Naive B cell (primary cell): Measurements from ENCODE around the gene PPP1R9A. TPM values are rescaled to one million over a fixed set of nuclear protein-coding genes. Genes with fewer than 3 reads are reported as not detected.

Source experiments
- ATAC-seq, 2 donors: fragments of 150-1000 bp; cut with Tn5 transposase; 2 replicates each; pipeline ENCODE4 v1.10.0; 2021; ENCODE audit warnings: low read depth in 2 of 2, mild to moderate bottlenecking in 2 of 2, moderate library complexity in 2 of 2
- DNase-seq: peaks from one replicate; pipeline ENCODE4 v3.0.0; 2022
- H3K27ac Mint-ChIP-seq, 6 donors: one replicate each; pipeline ENCODE4 v1.8.0; 2020 to 2022; ENCODE audit warnings: mild to moderate bottlenecking in 6 of 6, mixed read lengths in 6 of 6, moderate library complexity in 5 of 6, inconsistent platforms in 2 of 6
- H3K27me3 Mint-ChIP-seq, 3 donors: one replicate each; pipeline ENCODE4 v1.8.0; 2021 to 2022; ENCODE audit warnings: mixed read lengths in 3 of 3, mild to moderate bottlenecking in 1 of 3
- H3K36me3 Mint-ChIP-seq, 2 donors: one replicate each; pipeline ENCODE4 v1.8.0; 2020 to 2022; ENCODE audit warnings: mixed read lengths in 2 of 2, inconsistent platforms in 1 of 2, mild to moderate bottlenecking in 1 of 2
- H3K4me1 Mint-ChIP-seq, 3 donors: one replicate each; pipeline ENCODE4 v1.8.0; 2020 to 2022; ENCODE audit warnings: mixed read lengths in 3 of 3, inconsistent platforms in 1 of 3, mild to moderate bottlenecking in 1 of 3, moderate library complexity in 1 of 3
- H3K4me3 Mint-ChIP-seq, 8 donors: one replicate each; pipeline ENCODE4 v1.8.0; 2020 to 2022; ENCODE audit warnings: mild to moderate bottlenecking in 8 of 8, mixed read lengths in 8 of 8, moderate library complexity in 8 of 8, inconsistent platforms in 2 of 8
- H3K9me3 Mint-ChIP-seq, 7 donors: one replicate each; pipeline ENCODE4 v1.8.0; 2020 to 2022; ENCODE audit warnings: mixed read lengths in 7 of 7, mild to moderate bottlenecking in 5 of 7, inconsistent platforms in 2 of 7, moderate library complexity in 1 of 7
- polyA plus RNA-seq, 6 donors: library from polyadenylated mRNA; unstranded; fragments of 300-500 nt; fragmentation: Illumina TruSeq; gene quantifications; one replicate each; pipeline ENCODE4 v1.2.3, GENCODE V29; 2021; ENCODE audit warnings: low read depth in 6 of 6

The PPP1R9A gene
- polyA plus RNA-seq, 6 donors from 2014 or later, result 0.63 to 2.2 (median 1.4) TPM

GRCh38 chr7:95199779-95200558 is 292.6 kb downstream of the PPP1R9A start:
- DNase-seq (no peak), ATAC-seq (no peak)
- Mint-ChIP-seq H3K27ac (peak overlapping the region in 1 of 6 donors; percentile 85), H3K36me3 (no peaks in the 10 kb centered on the region), H3K4me1 (no peaks in the 10 kb centered on the region), H3K9me3 (no peaks in the 10 kb centered on the region), H3K27me3 (peaks cover 0 to 6% (median 0%) of the 10 kb centered on the region in 3 donors), H3K4me3 (no peak overlapping the region)

DNA sequence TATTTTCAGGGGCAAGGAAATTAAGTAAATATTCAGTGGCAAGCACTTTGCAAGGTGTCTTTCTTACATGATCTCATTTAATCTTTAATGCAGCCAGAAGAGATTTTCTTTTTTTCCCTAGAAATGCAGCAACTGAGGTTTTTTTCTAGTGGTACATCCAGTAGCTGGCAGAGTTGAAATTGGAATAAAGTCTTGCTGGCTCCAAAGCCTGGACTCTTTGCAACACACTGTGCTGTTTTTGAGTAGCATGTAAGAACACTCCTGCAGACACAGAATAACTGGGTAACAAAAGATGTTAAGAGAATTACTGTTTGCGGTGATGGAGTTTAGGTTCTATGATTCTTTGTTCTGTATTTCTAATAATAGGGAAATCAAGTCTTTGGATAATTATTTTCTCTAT is 293.3 kb downstream of the PPP1R9A start:
- Mint-ChIP-seq H3K4me3 (no peak overlapping the region), H3K9me3 (no peaks in the 10 kb centered on the region), H3K36me3 (no peaks in the 10 kb centered on the region), H3K27ac (no peak overlapping the region), H3K4me1 (no peaks in the 10 kb centered on the region), H3K27me3 (peaks cover 0 to 8% (median 0%) of the 10 kb centered on the region in 3 donors)
- DNase-seq (no peak), ATAC-seq (no peak)

- DNase-seq, result no peak
- Mint-ChIP-seq H3K4me1 (no peaks in the 10 kb centered on the region), H3K36me3 (no peaks in the 10 kb centered on the region), H3K27me3 (peaks cover 0 to 8% (median 0%) of the 10 kb centered on the region in 3 donors), H3K27ac (no peak overlapping the region), H3K4me3 (no peak overlapping the region), H3K9me3 (no peaks in the 10 kb centered on the region)
- ATAC-seq, result no peak
Observed at GRCh38 chr7:95201727-95202126, 294.3 kb downstream of the PPP1R9A start.

DNA sequence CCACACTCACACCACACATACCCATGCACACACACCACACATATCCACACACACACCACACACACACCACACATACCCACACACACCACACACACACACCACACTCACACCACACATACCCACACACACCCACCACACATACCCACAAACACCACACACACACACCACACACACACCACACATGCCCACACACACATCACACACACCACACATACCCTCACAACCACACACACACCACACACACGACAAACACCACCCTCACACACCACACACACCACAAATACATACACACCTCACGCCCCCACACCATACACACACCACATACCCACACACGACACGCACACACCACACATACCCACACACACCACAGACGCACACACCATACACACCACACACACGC is 297.2 kb downstream of the PPP1R9A start:
- Mint-ChIP-seq H3K27ac (no peak overlapping the region), H3K36me3 (no peaks in the 10 kb centered on the region), H3K27me3 (peaks cover 0 to 8% (median 0%) of the 10 kb centered on the region in 3 donors), H3K4me1 (no peaks in the 10 kb centered on the region), H3K9me3 (no peaks in the 10 kb centered on the region), H3K4me3 (no peak overlapping the region)
- DNase-seq (no peak), ATAC-seq (no peak)

GRCh38 chr7:95205665-95206225 is 298.4 kb downstream of the PPP1R9A start:
- no peak overlapping the region for H3K27ac Mint-ChIP-seq
- H3K4me1 Mint-ChIP-seq, result no peaks in the 10 kb centered on the region
- DNase-seq, result no peak
- H3K4me3 Mint-ChIP-seq, result no peak overlapping the region
- no peaks in the 10 kb centered on the region for H3K36me3 Mint-ChIP-seq
- no peak for ATAC-seq
- H3K27me3 Mint-ChIP-seq, result peaks cover 0 to 8% (median 0%) of the 10 kb centered on the region in 3 donors
- H3K9me3 Mint-ChIP-seq, result peaks cover 0 to 1% (median 0%) of the 10 kb centered on the region in 7 donors

- Mint-ChIP-seq H3K9me3 (peaks cover 0 to 2% (median 0%) of the 10 kb centered on the region in 7 donors), H3K4me3 (no peak overlapping the region), H3K36me3 (no peaks in the 10 kb centered on the region), H3K4me1 (no peaks in the 10 kb centered on the region), H3K27me3 (peaks cover 0 to 8% (median 0%) of the 10 kb centered on the region in 3 donors), H3K27ac (no peak overlapping the region)
- no peak for ATAC-seq
- DNase-seq, result no peak
Observed at GRCh38 chr7:95209276-95209675, 301.9 kb downstream of the PPP1R9A start.

DNA sequence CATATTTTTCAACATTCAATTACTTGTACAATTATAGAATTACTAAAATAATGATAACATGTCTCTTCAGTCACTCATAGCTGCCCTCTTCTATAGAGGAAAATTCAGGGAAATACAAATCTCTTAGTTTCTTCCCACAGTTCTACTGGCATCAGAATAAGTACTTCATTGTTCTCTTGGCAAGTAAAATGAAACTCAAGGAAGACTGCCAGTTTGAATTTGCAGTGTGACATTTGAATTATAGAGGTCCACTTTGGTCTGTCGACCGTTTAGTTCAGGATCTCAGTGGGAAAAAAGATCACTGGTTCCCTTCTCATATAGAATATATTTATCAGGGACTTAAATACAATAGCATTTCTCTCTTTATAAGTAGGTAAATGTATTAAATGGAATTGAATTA is 302.4 kb downstream of the PPP1R9A start:
- ATAC-seq, result no peak
- H3K4me3 Mint-ChIP-seq, result no peak overlapping the region
- H3K36me3 Mint-ChIP-seq, result no peaks in the 10 kb centered on the region

DNA sequence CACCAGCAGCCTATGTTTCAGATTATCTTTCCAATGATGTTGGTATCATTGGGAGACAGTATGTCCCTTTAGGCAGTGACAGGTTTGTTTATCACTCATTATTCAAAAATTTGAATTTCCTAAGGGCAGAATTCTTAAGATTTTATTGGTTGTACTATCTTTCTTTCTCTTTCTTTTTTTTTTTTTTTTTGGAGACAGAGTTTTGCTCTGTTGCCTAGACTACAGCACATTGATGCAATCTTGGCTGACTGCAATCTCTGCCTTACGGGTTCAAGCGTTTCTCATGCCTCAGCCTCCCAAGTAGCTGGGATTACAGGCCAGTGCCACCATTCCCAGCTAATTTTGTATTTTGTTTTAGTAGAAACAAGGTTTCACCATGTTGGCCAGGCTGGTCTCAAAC is 305.8 kb downstream of the PPP1R9A start:
- peaks cover 0 to 14% (median 5%) of the 10 kb centered on the region in 7 donors for H3K9me3 Mint-ChIP-seq
- DNase-seq (no peak), ATAC-seq (no peak)
- peaks cover 0 to 5% (median 0%) of the 10 kb centered on the region in 3 donors for H3K27me3 Mint-ChIP-seq
- H3K4me1 Mint-ChIP-seq, result no peaks in the 10 kb centered on the region
- H3K4me3 Mint-ChIP-seq, result no peak overlapping the region
- no peak overlapping the region for H3K27ac Mint-ChIP-seq
- no peaks in the 10 kb centered on the region for H3K36me3 Mint-ChIP-seq

More for the DNA sequence above, 302.4 kb downstream of the PPP1R9A start:
- peaks cover 0 to 5% (median 0%) of the 10 kb centered on the region in 3 donors for H3K27me3 Mint-ChIP-seq
- peaks cover 0 to 5% (median 0%) of the 10 kb centered on the region in 7 donors for H3K9me3 Mint-ChIP-seq
- no peaks in the 10 kb centered on the region for H3K4me1 Mint-ChIP-seq
- DNase-seq, result no peak
- no peak overlapping the region for H3K27ac Mint-ChIP-seq

DNA sequence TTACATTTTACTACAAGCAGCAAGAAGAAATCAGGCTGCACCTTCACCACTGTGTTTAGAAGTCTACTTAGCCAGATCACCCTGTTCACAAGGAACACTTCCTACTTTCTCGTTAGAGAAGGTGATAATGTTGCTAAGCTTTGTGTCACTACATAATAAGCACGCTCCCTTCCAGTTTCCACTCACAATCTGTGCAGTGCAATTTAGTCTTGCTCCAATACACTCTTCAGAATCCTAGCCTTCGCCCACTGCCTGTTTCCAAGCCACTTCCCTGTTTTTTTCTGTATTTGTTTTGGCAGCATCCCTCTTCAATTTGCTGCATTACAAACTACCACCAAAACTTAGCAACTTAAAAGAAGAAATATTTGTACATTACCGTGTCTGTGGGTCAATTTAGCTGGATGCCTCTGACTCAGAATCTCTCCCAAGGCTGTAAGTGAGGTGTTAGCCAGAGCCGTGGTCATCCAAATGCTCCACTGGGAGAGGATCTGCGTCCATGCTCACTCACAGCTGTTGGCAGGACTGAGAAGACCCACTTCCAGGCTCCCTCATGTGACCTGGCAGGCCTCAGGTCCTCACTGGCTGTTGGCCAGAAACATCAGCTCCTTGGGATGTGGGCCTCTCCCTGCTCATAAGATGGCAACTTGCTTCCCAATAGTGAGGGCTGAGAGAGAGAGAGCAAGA is 306.6 kb downstream of the PPP1R9A start:
- peaks cover 0 to 6% (median 0%) of the 10 kb centered on the region in 3 donors for H3K27me3 Mint-ChIP-seq
- H3K9me3 Mint-ChIP-seq, result peaks cover 0 to 15% (median 5%) of the 10 kb centered on the region in 7 donors
- ATAC-seq, result no peak
- H3K4me1 Mint-ChIP-seq, result no peaks in the 10 kb centered on the region
- no peak overlapping the region for H3K4me3 Mint-ChIP-seq
- H3K36me3 Mint-ChIP-seq, result no peaks in the 10 kb centered on the region
- no peak for DNase-seq
- H3K27ac Mint-ChIP-seq, result no peak overlapping the region

- no peak for DNase-seq
- H3K27me3 Mint-ChIP-seq, result peaks cover 0 to 6% (median 0%) of the 10 kb centered on the region in 3 donors
- no peak overlapping the region for H3K4me3 Mint-ChIP-seq
- no peak overlapping the region for H3K27ac Mint-ChIP-seq
- H3K4me1 Mint-ChIP-seq, result no peaks in the 10 kb centered on the region
- H3K9me3 Mint-ChIP-seq, result peaks cover 0 to 15% (median 5%) of the 10 kb centered on the region in 7 donors
- no peaks in the 10 kb centered on the region for H3K36me3 Mint-ChIP-seq
- ATAC-seq, result no peak
Observed at GRCh38 chr7:95219721-95220120, 312.3 kb downstream of the PPP1R9A start.

- Mint-ChIP-seq H3K4me1 (no peaks in the 10 kb centered on the region), H3K27me3 (peaks cover 0 to 6% (median 0%) of the 10 kb centered on the region in 3 donors), H3K36me3 (no peaks in the 10 kb centered on the region), H3K4me3 (no peak overlapping the region), H3K9me3 (peaks cover 0 to 15% (median 5%) of the 10 kb centered on the region in 7 donors), H3K27ac (no peak overlapping the region)
- DNase-seq, result no peak
- ATAC-seq, result no peak
Observed at GRCh38 chr7:95220328-95220727, 312.9 kb downstream of the PPP1R9A start.

GRCh38 chr7:95225301-95225700 is 317.9 kb downstream of the PPP1R9A start:
- no peak overlapping the region for H3K27ac Mint-ChIP-seq
- peaks cover 0 to 3% of the 10 kb centered on the region in 2 donors for H3K36me3 Mint-ChIP-seq
- no peaks in the 10 kb centered on the region for H3K4me1 Mint-ChIP-seq
- no peak for DNase-seq
- H3K27me3 Mint-ChIP-seq, result no peaks in the 10 kb centered on the region
- no peak overlapping the region for H3K4me3 Mint-ChIP-seq
- H3K9me3 Mint-ChIP-seq, result peaks cover 0 to 8% (median 0%) of the 10 kb centered on the region in 7 donors
- ATAC-seq, result no peak

GRCh38 chr7:95229301-95229700 is 321.9 kb downstream of the PPP1R9A start:
- Mint-ChIP-seq H3K4me3 (no peak overlapping the region), H3K9me3 (peaks cover 0 to 8% (median 1%) of the 10 kb centered on the region in 7 donors), H3K4me1 (no peaks in the 10 kb centered on the region), H3K36me3 (peaks cover 0 to 3% of the 10 kb centered on the region in 2 donors), H3K27me3 (no peaks in the 10 kb centered on the region), H3K27ac (no peak overlapping the region)
- ATAC-seq (no peak), DNase-seq (no peak)
